HepG2 (cell line): Measurements from ENCODE around the gene IDUA.

Source experiments
- ZBTB33 ChIP-seq: sonication (generic); formaldehyde crosslinking; IDR thresholded peaks from 2 replicates; pipeline ENCODE4 v1.4.0; 2020; ENCODE audit warnings: missing genetic modification reagents
- ZNF17 ChIP-seq: sonication (generic); formaldehyde crosslinking; IDR thresholded peaks from 2 replicates; pipeline ENCODE4 v1.5.0; 2020; ENCODE audit warnings: mild to moderate bottlenecking, missing genetic modification reagents
- ZNF737 ChIP-seq: sonication (generic); formaldehyde crosslinking; IDR thresholded peaks from 2 replicates; pipeline ENCODE4 v1.5.0; 2020; ENCODE audit warnings: missing genetic modification reagents, mild to moderate bottlenecking, borderline replicate concordance

- no peak for TF ChIP-seq ZNF17
- TF ChIP-seq ZNF737: no peak
- TF ChIP-seq ZBTB33 (CRISPR knock-in tag): no peak
These were observed 24.8 kb downstream of the IDUA start for GRCh38 chr4:1011666-1012033.
